ENCODE data around the gene HYOU1. TPM values are rescaled to one million over a fixed set of nuclear protein-coding genes. Genes with fewer than 3 reads are reported as not detected.
"Not testable (repeated sequence)": the region's sequence is repeated elsewhere in the genome, so short reads cannot be mapped to it uniquely, and the experiment has no call there.

The HYOU1 gene
- total RNA-seq, 1 donor from 2014 or later: 193 TPM

- DNase-seq: no peak
- Mint-ChIP-seq H3K36me3 (ENCODE audit: low read depth) (peaks cover 58% of the 10 kb centered on the region), H3K9me3 (no peaks in the 10 kb centered on the region), H3K4me3 (no peak overlapping the region), H3K27ac (no peak overlapping the region), H3K4me1 (peaks cover 12% of the 10 kb centered on the region), H3K27me3 (no peaks in the 10 kb centered on the region)
- intact Hi-C loops (cut with micrococcal nuclease): no loop called here
Observed at GRCh38 chr11:119046489-119046888, 10.5 kb downstream of the HYOU1 start.

GRCh38 chr11:119044708-119045107 is 12.3 kb downstream of the HYOU1 start:
- H3K27me3 Mint-ChIP-seq: no peaks in the 10 kb centered on the region
- no peak for DNase-seq
- H3K27ac Mint-ChIP-seq: no peak overlapping the region
- peaks cover 47% of the 10 kb centered on the region for H3K36me3 Mint-ChIP-seq (ENCODE audit: low read depth)
- no peak overlapping the region for H3K4me3 Mint-ChIP-seq
- H3K9me3 Mint-ChIP-seq: no peaks in the 10 kb centered on the region
- intact Hi-C loops (cut with micrococcal nuclease): no loop called here
- H3K4me1 Mint-ChIP-seq: peaks cover 7% of the 10 kb centered on the region

- Mint-ChIP-seq H3K9me3 (no peaks in the 10 kb centered on the region), H3K4me1 (peaks cover 7% of the 10 kb centered on the region), H3K36me3 (ENCODE audit: low read depth) (peaks cover 31% of the 10 kb centered on the region), H3K27me3 (no peaks in the 10 kb centered on the region), H3K4me3 (no peak overlapping the region), H3K27ac (no peak overlapping the region)
- intact Hi-C loops (cut with micrococcal nuclease): no loop called here
- no peak for DNase-seq
Observed at GRCh38 chr11:119042927-119043326, 14.1 kb downstream of the HYOU1 start.

GRCh38 chr11:119041821-119042514 is 15.0 kb downstream of the HYOU1 start:
- H3K4me3 Mint-ChIP-seq: no peak overlapping the region
- peaks cover 7% of the 10 kb centered on the region for H3K4me1 Mint-ChIP-seq
- H3K27me3 Mint-ChIP-seq: no peaks in the 10 kb centered on the region
- no peak for DNase-seq
- intact Hi-C loops (cut with micrococcal nuclease): no loop called here
- H3K36me3 Mint-ChIP-seq (ENCODE audit: low read depth): peaks cover 24% of the 10 kb centered on the region
- H3K27ac Mint-ChIP-seq: peak overlapping the region; percentile 30
- H3K9me3 Mint-ChIP-seq: no peaks in the 10 kb centered on the region

GRCh38 chr11:119039471-119039870 is 17.5 kb downstream of the HYOU1 start:
- H3K4me3 Mint-ChIP-seq; H3K9me3 Mint-ChIP-seq; intact Hi-C loops (cut with micrococcal nuclease); H3K36me3 Mint-ChIP-seq (ENCODE audit: low read depth); H3K27ac Mint-ChIP-seq; H3K27me3 Mint-ChIP-seq; DNase-seq; H3K4me1 Mint-ChIP-seq: not testable (repeated sequence)

- no peak overlapping the region for H3K27ac Mint-ChIP-seq
- H3K4me3 Mint-ChIP-seq: no peak overlapping the region
- H3K4me1 Mint-ChIP-seq: peaks cover 7% of the 10 kb centered on the region
- H3K27me3 Mint-ChIP-seq: no peaks in the 10 kb centered on the region
- no peaks in the 10 kb centered on the region for H3K9me3 Mint-ChIP-seq
- intact Hi-C loops (cut with micrococcal nuclease): no loop called here
- no peak for DNase-seq
- no peaks in the 10 kb centered on the region for H3K36me3 Mint-ChIP-seq (ENCODE audit: low read depth)
Observed at GRCh38 chr11:119038884-119039283, 18.1 kb downstream of the HYOU1 start.

GRCh38 chr11:119034813-119035212 is 22.2 kb downstream of the HYOU1 start:
- H3K4me1 Mint-ChIP-seq: peaks cover 2% of the 10 kb centered on the region
- H3K27me3 Mint-ChIP-seq: no peaks in the 10 kb centered on the region
- no peaks in the 10 kb centered on the region for H3K9me3 Mint-ChIP-seq
- intact Hi-C loops (cut with micrococcal nuclease): no loop called here
- no peaks in the 10 kb centered on the region for H3K36me3 Mint-ChIP-seq (ENCODE audit: low read depth)
- DNase-seq: no peak
- no peak overlapping the region for H3K27ac Mint-ChIP-seq
- H3K4me3 Mint-ChIP-seq: no peak overlapping the region

- H3K4me3 Mint-ChIP-seq; H3K9me3 Mint-ChIP-seq; intact Hi-C loops (cut with micrococcal nuclease); H3K27me3 Mint-ChIP-seq; H3K27ac Mint-ChIP-seq; DNase-seq; H3K36me3 Mint-ChIP-seq (ENCODE audit: low read depth): not testable (repeated sequence)
- peaks cover 15% of the 10 kb centered on the region for H3K4me1 Mint-ChIP-seq
Observed at GRCh38 chr11:119033421-119033820, 23.6 kb downstream of the HYOU1 start.

GRCh38 chr11:119031912-119032280 is 25.1 kb downstream of the HYOU1 start:
- Mint-ChIP-seq H3K9me3 (no peaks in the 10 kb centered on the region), H3K36me3 (ENCODE audit: low read depth) (peaks cover 2% of the 10 kb centered on the region), H3K4me1 (peaks cover 18% of the 10 kb centered on the region), H3K27ac (no peak overlapping the region), H3K27me3 (no peaks in the 10 kb centered on the region), H3K4me3 (no peak overlapping the region)
- no peak for DNase-seq
- intact Hi-C loops (cut with micrococcal nuclease): loop anchor here (2.0 kb wide), 1 partner anchor 35 kb away; the partner anchor contains the start of gene VPS11

- H3K27ac Mint-ChIP-seq: peak within 1 kb of the TSS; percentile 89
- H3K4me1 Mint-ChIP-seq: peaks cover 19% of the 10 kb centered on the region
- H3K36me3 Mint-ChIP-seq (ENCODE audit: low read depth): peaks cover 6% of the 10 kb centered on the region
- no peaks in the 10 kb centered on the region for H3K27me3 Mint-ChIP-seq
- intact Hi-C loops (cut with micrococcal nuclease): loop anchor here (1.0 to 2.0 kb wide), 4 partner anchors 12 to 36 kb away; partner anchors contain the start of genes CENATAC, HYOU1, RPS25 and TRAPPC4
- no peaks in the 10 kb centered on the region for H3K9me3 Mint-ChIP-seq
- peak within 1 kb of the TSS; percentile 83 for H3K4me3 Mint-ChIP-seq
- peak; percentile 100 for DNase-seq
Observed at GRCh38 chr11:119030329-119031047, 26.5 kb downstream of the HYOU1 start, which contains the start of gene SLC37A4. TSS of gene SLC37A4 (minus strand) at chr11:119030877.

GRCh38 chr11:119030029-119030328 is 27.0 kb downstream of the HYOU1 start:
- Mint-ChIP-seq H3K4me3 (peak overlapping the region; percentile 83), H3K27ac (peak overlapping the region; percentile 89), H3K4me1 (peaks cover 23% of the 10 kb centered on the region), H3K27me3 (no peaks in the 10 kb centered on the region), H3K36me3 (ENCODE audit: low read depth) (peaks cover 11% of the 10 kb centered on the region), H3K9me3 (no peaks in the 10 kb centered on the region)
- DNase-seq: no peak
- intact Hi-C loops (cut with micrococcal nuclease): loop anchor here (1.0 to 2.0 kb wide), 4 partner anchors 12 to 37 kb away; partner anchors contain the start of genes CENATAC, HYOU1, RPS25 and TRAPPC4

- no peaks in the 10 kb centered on the region for H3K27me3 Mint-ChIP-seq
- no peak for DNase-seq
- H3K36me3 Mint-ChIP-seq (ENCODE audit: low read depth): peaks cover 15% of the 10 kb centered on the region
- peak overlapping the region; percentile 89 for H3K27ac Mint-ChIP-seq
- intact Hi-C loops (cut with micrococcal nuclease): loop anchor here (1.0 to 2.0 kb wide), 4 partner anchors 11 to 37 kb away; partner anchors contain the start of genes CENATAC, HYOU1, RPS25 and TRAPPC4
- H3K9me3 Mint-ChIP-seq: no peaks in the 10 kb centered on the region
- peak overlapping the region; percentile 83 for H3K4me3 Mint-ChIP-seq
- peaks cover 26% of the 10 kb centered on the region for H3K4me1 Mint-ChIP-seq
Observed at GRCh38 chr11:119029340-119030028, 27.5 kb downstream of the HYOU1 start.

GRCh38 chr11:119029069-119029339 is 28.0 kb downstream of the HYOU1 start:
- peak overlapping the region; percentile 83 for H3K4me3 Mint-ChIP-seq
- intact Hi-C loops (cut with micrococcal nuclease): no loop called here

More at GRCh38 chr11:119029069-119029339, 28.0 kb downstream of the HYOU1 start:
- Mint-ChIP-seq H3K27ac (peak overlapping the region; percentile 25), H3K27me3 (no peaks in the 10 kb centered on the region), H3K4me1 (peaks cover 29% of the 10 kb centered on the region), H3K36me3 (ENCODE audit: low read depth) (peaks cover 18% of the 10 kb centered on the region), H3K9me3 (no peaks in the 10 kb centered on the region)
- no peak for DNase-seq
